H1 (cell line): ENCODE results near the gene LRRC2. TPM values are rescaled to one million over a fixed set of nuclear protein-coding genes. Genes with fewer than 3 reads are reported as not detected.

Experiments
- CTCF ChIA-PET: fragments of 300-600 bp; sonication (Branson Sonifier 250); formaldehyde crosslinking; loops from one replicate; lab custom pipeline; 2021; ENCODE audit not compliant: partially characterized antibody; lab: Charles Lee
- POLR2A ChIA-PET: fragments of 300-600 bp; sonication (Branson Sonifier 250); formaldehyde crosslinking; loops from one replicate; lab custom pipeline; 2021; ENCODE audit warnings: inconsistent platforms; ENCODE audit not compliant: partially characterized antibody; lab: Charles Lee
- DNase-seq, 2 experiments: peaks; one replicate each; pipeline versions ENCODE4 v3.0.0 to v3.0.0-alpha.2; 2010 to 2022; ENCODE audit warnings: low spot score in 2 of 2, low read depth in 1 of 2, mixed read lengths in 1 of 2
- FAIRE-seq: peaks from 2 replicates; lab custom pipeline; 2011; peaks lifted over from hg19 to GRCh38; lab: Jason Lieb, UNC
- H2AFZ ChIP-seq: 2 replicates; pipeline ENCODE4 v1.8.1; 2012; ENCODE audit warnings: low read length, inconsistent platforms
- H2AK5ac ChIP-seq: 2 replicates; pipeline ENCODE4 v1.6.1; 2013; ENCODE audit warnings: low read depth, low read length
- H2BK120ac ChIP-seq: replicated peaks from 2 replicates; pipeline ENCODE3; 2013; ENCODE audit warnings: low read depth, low read length, inconsistent platforms
- H2BK12ac ChIP-seq: 2 replicates; pipeline ENCODE4 v1.6.1; 2013; ENCODE audit warnings: low read depth, low read length
- H2BK15ac ChIP-seq: 2 replicates; pipeline ENCODE4 v1.6.1; 2013; ENCODE audit warnings: low read length
- H2BK20ac ChIP-seq: 2 replicates; pipeline ENCODE4 v1.6.1; 2013; ENCODE audit warnings: low read length
- H2BK5ac ChIP-seq: 2 replicates; pipeline ENCODE4 v1.6.1; 2013; ENCODE audit warnings: low read depth, low read length
- H3K14ac ChIP-seq: 2 replicates; pipeline ENCODE4 v1.6.1; 2013; ENCODE audit warnings: inconsistent platforms; ENCODE audit not compliant: insufficient read length
- H3K18ac ChIP-seq: 2 replicates; pipeline ENCODE4 v1.6.1; 2013; ENCODE audit warnings: low read length; ENCODE audit errors: extremely low read depth
- H3K23ac ChIP-seq: 2 replicates; pipeline ENCODE4 v1.6.1; 2013; ENCODE audit warnings: inconsistent platforms; ENCODE audit not compliant: insufficient read length
- H3K23me2 ChIP-seq: 2 replicates; pipeline ENCODE4 v1.6.1; 2013; ENCODE audit warnings: low read depth, low read length
- H3K27ac ChIP-seq: 2 replicates; pipeline ENCODE4 v1.6.1; 2011; ENCODE audit warnings: low read depth, low read length, inconsistent platforms
- H3K27me3 ChIP-seq, 4 experiments: replicated peaks in 1 of 4; 1 replicate in 1 of 4; 2 replicates in 3 of 4; pipeline versions ENCODE4 v1.6.1 to v1.8.1; 2011 to 2013; ENCODE audit warnings: low read length in 3 of 4, mild to moderate bottlenecking in 3 of 4, inconsistent platforms in 2 of 4, mixed read lengths in 2 of 4, moderate library complexity in 1 of 4; ENCODE audit not compliant: control insufficient read depth in 3 of 4, insufficient read depth in 3 of 4; ENCODE audit errors: extremely low read depth in 1 of 4
- H3K36me3 ChIP-seq, 4 experiments: 2 replicates each; pipeline versions ENCODE4 v1.6.1 to v1.8.1; 2011 to 2013; ENCODE audit warnings: mild to moderate bottlenecking in 4 of 4, low read length in 3 of 4, moderate library complexity in 2 of 4, control low read depth in 1 of 4, inconsistent platforms in 1 of 4; ENCODE audit not compliant: insufficient read depth in 4 of 4, control insufficient read depth in 2 of 4
- H3K4ac ChIP-seq: replicated peaks from 2 replicates; pipeline ENCODE3; 2013; ENCODE audit warnings: low read length, low read depth, mixed read lengths, inconsistent platforms; ENCODE audit not compliant: insufficient read length
- H3K4me1 ChIP-seq, 4 experiments: replicated peaks in 1 of 4; 1 replicate in 1 of 4; 2 replicates in 3 of 4; pipeline versions ENCODE4 v1.6.1 to v1.8.1; 2011 to 2013; ENCODE audit warnings: low read length in 3 of 4, inconsistent platforms in 2 of 4, mixed read lengths in 1 of 4; ENCODE audit not compliant: insufficient read depth in 4 of 4, control insufficient read depth in 3 of 4
- H3K4me2 ChIP-seq, 2 experiments: 2 replicates each; pipeline versions ENCODE4 v1.6.1 to v1.8.1; 2011 to 2013; ENCODE audit warnings: low read depth in 2 of 2, low read length in 2 of 2, control low read depth in 1 of 2, inconsistent platforms in 1 of 2, mild to moderate bottlenecking in 1 of 2; ENCODE audit not compliant: insufficient read depth in 1 of 2
- H3K4me3 ChIP-seq, 4 experiments: fragments of 200-600, 300-600 bp in 1 of 4; sonication (generic), shearing (Covaris generic), sonication (Bioruptor Twin) in 1 of 4; 2 replicates each; pipeline versions ENCODE4 v1.5.1 to v1.8.1; 2011 to 2016; ENCODE audit warnings: low read length in 4 of 4, low read depth in 3 of 4, control low read depth in 2 of 4, inconsistent platforms in 2 of 4, mild to moderate bottlenecking in 2 of 4, mixed read lengths in 1 of 4, moderate library complexity in 1 of 4; ENCODE audit not compliant: insufficient read depth in 2 of 4; ENCODE audit errors: extremely low read depth in 1 of 4
- H3K56ac ChIP-seq: replicated peaks from 2 replicates; pipeline ENCODE3; 2013; ENCODE audit warnings: low read depth, mild to moderate bottlenecking, mixed read lengths, low read length, inconsistent platforms; ENCODE audit not compliant: insufficient read length
- H3K79me1 ChIP-seq: 2 replicates; pipeline ENCODE4 v1.6.1; 2013; ENCODE audit warnings: low read depth, low read length, control low read depth
- H3K79me2 ChIP-seq, 2 experiments: 2 replicates each; pipeline versions ENCODE4 v1.6.1 to v1.8.1; 2012 to 2013; ENCODE audit warnings: low read length in 2 of 2, mild to moderate bottlenecking in 2 of 2, inconsistent platforms in 1 of 2; ENCODE audit not compliant: insufficient read depth in 2 of 2, control insufficient read depth in 1 of 2
- H3K9ac ChIP-seq, 4 experiments: replicated peaks in 1 of 4; 1 replicate in 1 of 4; 2 replicates in 3 of 4; pipeline versions ENCODE4 v1.6.1 to v1.8.1; 2011 to 2013; ENCODE audit warnings: low read depth in 3 of 4, low read length in 3 of 4, control low read depth in 2 of 4, mild to moderate bottlenecking in 2 of 4, moderate library complexity in 2 of 4, inconsistent platforms in 1 of 4; ENCODE audit errors: extremely low read depth in 1 of 4
- H3K9me3 ChIP-seq, 2 experiments: 2 replicates each; pipeline versions ENCODE4 v1.6.1 to v1.8.1; 2012 to 2013; ENCODE audit warnings: mild to moderate bottlenecking in 2 of 2, moderate library complexity in 2 of 2, control low read depth in 1 of 2, inconsistent platforms in 1 of 2, low read depth in 1 of 2, low read length in 1 of 2, mixed read lengths in 1 of 2; ENCODE audit not compliant: insufficient read depth in 2 of 2
- H4K20me1 ChIP-seq, 2 experiments: replicated peaks in 1 of 2; 2 replicates each; pipeline versions ENCODE3 to v1.8.1; 2011 to 2013; ENCODE audit warnings: inconsistent platforms in 2 of 2, low read length in 2 of 2, mild to moderate bottlenecking in 1 of 2; ENCODE audit not compliant: insufficient read depth in 2 of 2, control insufficient read depth in 1 of 2
- H4K5ac ChIP-seq: 2 replicates; pipeline ENCODE4 v1.6.1; 2013; ENCODE audit warnings: low read length, low read depth, mixed read lengths, inconsistent platforms; ENCODE audit not compliant: insufficient read length
- H4K8ac ChIP-seq: 2 replicates; pipeline ENCODE4 v1.8.0; 2013; ENCODE audit warnings: mild to moderate bottlenecking, moderate library complexity, low read length, inconsistent platforms; ENCODE audit not compliant: insufficient read depth; ENCODE audit errors: extremely low read depth
- H4K91ac ChIP-seq: replicated peaks from 2 replicates; pipeline ENCODE3; 2013; ENCODE audit warnings: low read length, mixed read lengths, inconsistent platforms; ENCODE audit not compliant: insufficient read length
- BCL11A ChIP-seq, 2 experiments: IDR thresholded peaks; one replicate each; pipeline ENCODE4 v1.6.1; 2011; ENCODE audit warnings: low read depth in 2 of 2, low read length in 2 of 2, mild to moderate bottlenecking in 2 of 2
- CHD2 ChIP-seq: IDR thresholded peaks from 2 replicates; pipeline ENCODE4 v1.6.1; 2012; ENCODE audit warnings: low read length, improper control_type of control experiment
- CTBP2 ChIP-seq: IDR thresholded peaks from 2 replicates; pipeline ENCODE4 v1.7.0; 2011; ENCODE audit warnings: borderline replicate concordance, mild to moderate bottlenecking, moderate library complexity, mixed read lengths, low read length; ENCODE audit not compliant: insufficient read depth, insufficient read length
- HDAC6 ChIP-seq: IDR thresholded peaks from one replicate; pipeline ENCODE4 v1.7.1; 2012; ENCODE audit warnings: low read depth, mild to moderate bottlenecking, inconsistent platforms, low read length, moderate library complexity
- JUN ChIP-seq: IDR thresholded peaks from 2 replicates; pipeline ENCODE4 v1.6.1; 2011; ENCODE audit warnings: low read depth, mild to moderate bottlenecking, improper control_type of control experiment, low read length
- KDM4A ChIP-seq: IDR thresholded peaks from one replicate; pipeline ENCODE4 v1.7.1; 2012; ENCODE audit warnings: low read depth, mild to moderate bottlenecking, moderate library complexity, low read length, inconsistent platforms; ENCODE audit not compliant: severe bottlenecking
- MAFK ChIP-seq: IDR thresholded peaks from 2 replicates; pipeline ENCODE4 v1.6.1; 2012; ENCODE audit warnings: low read depth, mild to moderate bottlenecking, improper control_type of control experiment, low read length
- POLR2AphosphoS5 ChIP-seq: IDR thresholded peaks from 2 replicates; pipeline ENCODE4 v1.6.1; 2011; ENCODE audit warnings: low read depth, low read length
- RFX5 ChIP-seq: IDR thresholded peaks from 2 replicates; pipeline ENCODE4 v1.6.1; 2011; ENCODE audit warnings: low read depth, low read length, improper control_type of control experiment, borderline replicate concordance
- TAF1 ChIP-seq: IDR thresholded peaks from 2 replicates; pipeline ENCODE4 v1.6.1; 2011; ENCODE audit warnings: mild to moderate bottlenecking, low read depth, low read length
- TBP ChIP-seq: IDR thresholded peaks from 2 replicates; pipeline ENCODE4 v1.6.1; 2011; ENCODE audit warnings: low read depth, low read length, improper control_type of control experiment
- TEAD4 ChIP-seq: IDR thresholded peaks from 2 replicates; pipeline ENCODE4 v1.6.1; 2012; ENCODE audit warnings: low read depth, low read length, inconsistent platforms, mixed read lengths
- WGBS, 2 experiments: shearing (Covaris generic) in 1 of 2; methylation state at CpG; one replicate each; pipeline versions ENCODE4 v1.1.6 to v1.1.7; 2013 to 2015; ENCODE audit warnings: low lambda C conversion rate in 2 of 2, mixed read lengths in 2 of 2, inconsistent platforms in 1 of 2, low coverage in 1 of 2, missing lambda C conversion rate in 1 of 2; ENCODE audit not compliant: insufficient replicate concordance in 2 of 2, insufficient coverage in 1 of 2, insufficient read length in 1 of 2; ENCODE audit errors: extremely low coverage in 1 of 2, missing lambda C conversion rate in 1 of 2; 5-methylcytosine and 5-hydroxymethylcytosine counted together
- polyA plus RNA-seq, 7 experiments: library from polyadenylated mRNA; depleted of rRNA in 3 of 7; stranded (reverse) in 5 of 7; unstranded in 2 of 7; fragments of >200 nt in 5 of 7; fragments of 200-250 nt in 2 of 7; gene quantifications; 1 replicate in 5 of 7; 2 replicates in 1 of 7; 4 replicates in 1 of 7; pipeline versions ENCODE4 v1.2.1 to v1.2.3, GENCODE V29; 2011 to 2013; ENCODE audit warnings: missing spikeins in 2 of 7, mixed read lengths in 2 of 7
- total RNA-seq: library from RNA; stranded (reverse); fragmentation: NEBNext Ultra II Directional; extraction: Animal tissue kit (Norgen Biotek cat#: 25700); gene quantifications from 2 replicates; pipeline ENCODE4 v1.2.1, GENCODE V29; 2021
- TF ChIP-seq, protein P1 (sequence below): IDR thresholded peaks from 2 replicates; pipeline ENCODE4 v1.6.1; 2011; ENCODE audit warnings: low read length, improper control_type of control experiment

LRRC2 gene
- total and polyA plus RNA-seq, 2 of the 8 experiments (the other 6 are each of a cell fraction or from before 2014, with no cell fraction given): 1.4 to 6.4 TPM

DNA sequence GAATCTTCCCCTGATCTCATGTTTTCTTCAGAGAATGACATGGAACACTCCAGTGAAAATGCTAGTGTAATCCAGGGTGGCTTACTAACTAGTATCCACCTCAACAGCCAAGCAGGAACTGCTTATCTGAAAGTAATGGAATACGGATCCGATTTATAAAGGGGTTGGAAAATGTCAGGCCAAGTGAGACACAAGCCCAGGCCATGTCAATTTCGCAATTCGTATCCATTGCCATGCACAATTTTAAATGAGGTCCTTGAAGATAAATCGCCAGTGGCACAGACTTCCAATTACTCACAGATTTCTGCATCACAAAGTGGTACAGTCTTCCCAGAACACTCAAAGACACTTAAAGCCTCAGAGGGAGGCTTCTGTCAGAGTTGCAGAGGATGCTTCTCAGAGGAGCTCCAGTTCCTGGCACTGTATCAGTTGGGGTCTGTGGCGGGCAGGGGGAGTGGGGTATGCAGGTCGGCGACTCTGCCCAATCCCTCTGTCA, 29.8 kb upstream of the LRRC2 start:
- no peak overlapping the region for H3K27ac ChIP-seq
- 87% methylated on average over 8 of the region's 8 CpGs; no CpG with 5 or more reads in 1 of the 2 experiments for WGBS, 2 experiments
- no peaks in the 10 kb centered on the region for H4K20me1 ChIP-seq
- no peak overlapping the region for H4K5ac ChIP-seq
- no peak overlapping the region for H2AK5ac ChIP-seq
- no peak overlapping the region for H2BK120ac ChIP-seq
- 0 out of 2 replicates have a peak overlapping the region, but pooled peaks have one; percentile 53 for H2BK20ac ChIP-seq
- H4K8ac ChIP-seq: no peak overlapping the region
- H3K27me3 ChIP-seq: 0 out of 7 replicates have a peak, but pooled peaks cover 0 to 3% (median 0%) of the 10 kb centered on the region in 4 experiments
- POLR2A ChIA-PET: interaction anchor here (1.5 to 7.6 kb wide), 2 partner anchors 11 to 20 kb away, joined by 4 to 85 read pairs; no protein-coding TSS in a partner anchor
- DNase-seq (no peak), FAIRE-seq (no peak)
- H3K36me3 ChIP-seq: no peaks in the 10 kb centered on the region
- H3K9ac ChIP-seq: no peak overlapping the region
- H3K56ac ChIP-seq: no peak overlapping the region
- H3K4me2 ChIP-seq: no peak overlapping the region
- H3K18ac ChIP-seq: no peak overlapping the region
- H3K79me1 ChIP-seq: no peaks in the 10 kb centered on the region
- H2AFZ ChIP-seq: no peak overlapping the region
- peaks cover 10 to 20% of the 10 kb centered on the region in 2 experiments; a peak in 3 of 4 replicates for H3K9me3 ChIP-seq
- no peak overlapping the region for H3K14ac ChIP-seq
- H4K91ac ChIP-seq: peak overlapping the region; percentile 61
- H3K4ac ChIP-seq: no peak overlapping the region
- no peaks in the 10 kb centered on the region for H3K23me2 ChIP-seq
- H3K79me2 ChIP-seq: no peaks in the 10 kb centered on the region
- CTCF ChIA-PET: interaction anchor here (1.0 to 1.7 kb wide), 5 partner anchors 8 to 67 kb away, joined by 3 to 4 read pairs (median 3); no protein-coding TSS in a partner anchor
- no peak overlapping the region for H3K4me3 ChIP-seq
- H3K4me1 ChIP-seq: peaks cover 8 to 13% (median 11%) of the 10 kb centered on the region in 4 experiments; a peak in 5 of 7 replicates
- H2BK15ac ChIP-seq: no peak overlapping the region
- no peak overlapping the region for H3K23ac ChIP-seq
- H2BK5ac ChIP-seq: no peak overlapping the region; the same call in 1 of the 2 replicates
- no peak overlapping the region for H2BK12ac ChIP-seq
- TF ChIP-seq CTBP2 (no peak), HDAC6 (no peak), CHD2 (no peak), JUN (no peak), POLR2AphosphoS5 (no peak), TBP (no peak), BCL11A (IDR thresholded peaks at IDR 0.05; ENCODE audit: low read depth in 2 of 2, low read length in 2 of 2) (no peak), TAF1 (no peak), KDM4A (no peak), MAFK (no peak), TEAD4 (no peak), RFX5 (no peak)
- TF ChIP-seq, protein P1, sequence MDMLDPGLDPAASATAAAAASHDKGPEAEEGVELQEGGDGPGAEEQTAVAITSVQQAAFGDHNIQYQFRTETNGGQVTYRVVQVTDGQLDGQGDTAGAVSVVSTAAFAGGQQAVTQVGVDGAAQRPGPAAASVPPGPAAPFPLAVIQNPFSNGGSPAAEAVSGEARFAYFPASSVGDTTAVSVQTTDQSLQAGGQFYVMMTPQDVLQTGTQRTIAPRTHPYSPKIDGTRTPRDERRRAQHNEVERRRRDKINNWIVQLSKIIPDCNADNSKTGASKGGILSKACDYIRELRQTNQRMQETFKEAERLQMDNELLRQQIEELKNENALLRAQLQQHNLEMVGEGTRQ: no peak
